Esophagus muscularis mucosa (tissue), 4 donors: ENCODE results near the gene MTCH1.

Experiments
- EP300 ChIP-seq: sonication (generic); formaldehyde crosslinking; IDR thresholded peaks from one replicate; pipeline ENCODE4 v1.6.1; 2017; ENCODE audit warnings: antibody characterized with exemption
- POLR2A ChIP-seq: fragments of 450-650 bp; IDR thresholded peaks from one replicate; pipeline ENCODE4 v1.6.1; 2017; ENCODE audit warnings: antibody characterized with exemption, moderate library complexity, mild to moderate bottlenecking, low read depth
- POLR2AphosphoS5 ChIP-seq, 2 donors: sonication (generic); formaldehyde crosslinking; IDR thresholded peaks; one replicate each; pipeline ENCODE4 v1.6.1; 2017; ENCODE audit warnings: antibody characterized with exemption in 2 of 2
- TF ChIP-seq, protein P1 (sequence below), 3 experiments: fragments of 200-600 bp in 2 of 3; fragments of 450-650 bp in 1 of 3; sonication (generic) in 2 of 3; IDR thresholded peaks; one replicate each; pipeline ENCODE4 v1.5.1; 2017 to 2019; ENCODE audit warnings: antibody characterized with exemption in 3 of 3, mild to moderate bottlenecking in 2 of 3, moderate library complexity in 1 of 3

GRCh38 chr6:36962874-36963273 is 23.1 kb downstream of the MTCH1 start:
- TF ChIP-seq EP300 (no peak), POLR2A (no peak), POLR2AphosphoS5 (IDR thresholded peaks at IDR 0.05) (no peak)
- TF ChIP-seq, protein P1, sequence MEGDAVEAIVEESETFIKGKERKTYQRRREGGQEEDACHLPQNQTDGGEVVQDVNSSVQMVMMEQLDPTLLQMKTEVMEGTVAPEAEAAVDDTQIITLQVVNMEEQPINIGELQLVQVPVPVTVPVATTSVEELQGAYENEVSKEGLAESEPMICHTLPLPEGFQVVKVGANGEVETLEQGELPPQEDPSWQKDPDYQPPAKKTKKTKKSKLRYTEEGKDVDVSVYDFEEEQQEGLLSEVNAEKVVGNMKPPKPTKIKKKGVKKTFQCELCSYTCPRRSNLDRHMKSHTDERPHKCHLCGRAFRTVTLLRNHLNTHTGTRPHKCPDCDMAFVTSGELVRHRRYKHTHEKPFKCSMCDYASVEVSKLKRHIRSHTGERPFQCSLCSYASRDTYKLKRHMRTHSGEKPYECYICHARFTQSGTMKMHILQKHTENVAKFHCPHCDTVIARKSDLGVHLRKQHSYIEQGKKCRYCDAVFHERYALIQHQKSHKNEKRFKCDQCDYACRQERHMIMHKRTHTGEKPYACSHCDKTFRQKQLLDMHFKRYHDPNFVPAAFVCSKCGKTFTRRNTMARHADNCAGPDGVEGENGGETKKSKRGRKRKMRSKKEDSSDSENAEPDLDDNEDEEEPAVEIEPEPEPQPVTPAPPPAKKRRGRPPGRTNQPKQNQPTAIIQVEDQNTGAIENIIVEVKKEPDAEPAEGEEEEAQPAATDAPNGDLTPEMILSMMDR (IDR thresholded peaks at IDR 0.05), result no peak
